Colonic mucosa (tissue), 4 donors: ENCODE results near the gene MAPK10. TPM values are rescaled to one million over a fixed set of nuclear protein-coding genes. Genes with fewer than 3 reads are reported as not detected.

ENCODE experiments used
- DNase-seq: peaks from one replicate; pipeline ENCODE4 v3.0.0-alpha.2; 2020
- H3K27ac ChIP-seq: fragments of 200-600 bp; one replicate; pipeline ENCODE4 v1.8.0; 2021
- H3K27me3 ChIP-seq: fragments of 200-600 bp; one replicate; pipeline ENCODE4 v1.8.0; 2021
- H3K36me3 ChIP-seq: fragments of 200-600 bp; one replicate; pipeline ENCODE4 v1.8.0; 2021
- H3K4me1 ChIP-seq: fragments of 200-600 bp; one replicate; pipeline ENCODE4 v1.8.0; 2021; ENCODE audit warnings: mild to moderate bottlenecking
- H3K4me3 ChIP-seq: fragments of 200-600 bp; one replicate; pipeline ENCODE4 v1.8.0; 2021
- H3K9ac ChIP-seq, 2 donors: one replicate each; pipeline ENCODE4 v1.7.0; 2013; ENCODE audit warnings: control low read depth in 2 of 2, low read depth in 2 of 2, low read length in 2 of 2
- H3K9me3 ChIP-seq: fragments of 200-600 bp; one replicate; pipeline ENCODE4 v1.8.0; 2021
- intact Hi-C: fragments of 100-400 bp; cut with DNase I; formaldehyde crosslinking; loops from one replicate; pipeline ENCODE4 v1.14.1; 2022
- total RNA-seq, 2 donors: library from RNA; stranded (reverse); fragmentation: NEBNext Ultra II Directional in 1 of 2; extraction: Animal tissue kit (Norgen Biotek cat#: 25700) in 1 of 2; gene quantifications; one replicate each; pipeline ENCODE4 v1.2.1, GENCODE V29; 2021
- TF ChIP-seq, protein P1 (sequence below): fragments of 200-600 bp; IDR thresholded peaks from one replicate; pipeline ENCODE4 v1.8.0; 2022; ENCODE audit warnings: antibody characterized with exemption, mild to moderate bottlenecking
- donor health status: healthy.
- donor health status: DM: no; HTN: no; CAD: no.
- donor health status: DM: no; HTN: no; CAD: no.

MAPK10 gene
- total RNA-seq, 2 donors from 2014 or later = 2.6 to 4.4 TPM

DNA sequence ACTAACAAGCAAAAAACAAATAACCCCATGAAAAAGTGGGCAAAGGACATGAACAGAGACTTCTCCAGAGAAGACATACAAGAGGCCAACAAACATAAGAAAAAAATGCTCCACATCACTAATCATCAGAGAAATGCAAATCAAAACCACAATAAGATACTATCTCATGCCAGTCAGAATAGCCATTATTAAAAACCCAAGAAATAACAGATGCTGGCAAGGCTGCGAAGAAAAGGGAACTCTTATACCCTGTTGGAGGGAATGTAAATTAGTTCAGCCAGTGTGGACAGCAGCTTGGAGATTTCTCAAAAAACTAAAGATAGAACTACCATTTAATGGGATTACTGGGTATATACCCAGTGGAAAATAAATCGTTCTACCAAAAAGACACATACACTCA, 79.6 kb downstream of the MAPK10 start:
- intact Hi-C loops = no loop called here
- H3K27ac ChIP-seq = no peak overlapping the region
- H3K4me1 ChIP-seq = no peaks in the 10 kb centered on the region
- no peaks in the 10 kb centered on the region for H3K36me3 ChIP-seq
- no peak overlapping the region for H3K9ac ChIP-seq
- DNase-seq = no peak
- no peaks in the 10 kb centered on the region for H3K9me3 ChIP-seq
- H3K27me3 ChIP-seq = no peaks in the 10 kb centered on the region
- TF ChIP-seq, protein P1, sequence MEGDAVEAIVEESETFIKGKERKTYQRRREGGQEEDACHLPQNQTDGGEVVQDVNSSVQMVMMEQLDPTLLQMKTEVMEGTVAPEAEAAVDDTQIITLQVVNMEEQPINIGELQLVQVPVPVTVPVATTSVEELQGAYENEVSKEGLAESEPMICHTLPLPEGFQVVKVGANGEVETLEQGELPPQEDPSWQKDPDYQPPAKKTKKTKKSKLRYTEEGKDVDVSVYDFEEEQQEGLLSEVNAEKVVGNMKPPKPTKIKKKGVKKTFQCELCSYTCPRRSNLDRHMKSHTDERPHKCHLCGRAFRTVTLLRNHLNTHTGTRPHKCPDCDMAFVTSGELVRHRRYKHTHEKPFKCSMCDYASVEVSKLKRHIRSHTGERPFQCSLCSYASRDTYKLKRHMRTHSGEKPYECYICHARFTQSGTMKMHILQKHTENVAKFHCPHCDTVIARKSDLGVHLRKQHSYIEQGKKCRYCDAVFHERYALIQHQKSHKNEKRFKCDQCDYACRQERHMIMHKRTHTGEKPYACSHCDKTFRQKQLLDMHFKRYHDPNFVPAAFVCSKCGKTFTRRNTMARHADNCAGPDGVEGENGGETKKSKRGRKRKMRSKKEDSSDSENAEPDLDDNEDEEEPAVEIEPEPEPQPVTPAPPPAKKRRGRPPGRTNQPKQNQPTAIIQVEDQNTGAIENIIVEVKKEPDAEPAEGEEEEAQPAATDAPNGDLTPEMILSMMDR = no peak
- H3K4me3 ChIP-seq = no peak overlapping the region

DNA sequence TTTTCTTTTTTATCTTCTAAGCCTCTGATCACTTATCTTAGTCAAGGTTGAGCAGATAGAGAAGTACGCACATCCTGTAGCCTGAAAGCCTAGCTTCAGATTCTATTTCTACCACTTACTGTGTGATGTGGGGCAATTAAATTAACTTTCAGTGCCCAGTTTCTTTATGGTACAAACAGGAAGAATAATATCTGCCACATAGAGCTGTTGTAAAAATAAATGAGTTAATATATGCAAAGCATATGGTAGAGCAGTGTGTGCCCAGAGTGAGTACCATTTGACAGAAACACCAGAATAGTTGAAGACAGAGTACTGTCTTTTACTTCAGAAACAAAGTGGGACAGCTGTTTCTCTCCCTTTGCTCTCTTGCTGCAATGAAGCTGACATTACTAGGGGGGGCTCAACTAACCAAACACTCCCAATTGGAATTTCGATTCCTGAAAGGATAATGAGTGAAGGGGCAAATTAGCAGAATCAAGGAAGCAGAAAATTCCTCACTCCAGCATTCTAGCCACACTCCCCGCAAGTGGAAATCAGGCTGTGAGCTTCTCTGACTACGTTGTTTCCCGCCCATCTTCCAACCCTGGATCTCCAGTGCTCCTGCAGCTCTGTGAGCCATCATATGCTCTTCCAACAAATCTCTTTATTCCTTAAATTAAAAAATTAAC, 80.4 kb downstream of the MAPK10 start:
- H3K27me3 ChIP-seq = no peaks in the 10 kb centered on the region
- no peak overlapping the region for H3K27ac ChIP-seq
- no peaks in the 10 kb centered on the region for H3K36me3 ChIP-seq
- H3K4me3 ChIP-seq = no peak overlapping the region
- DNase-seq = no peak
- intact Hi-C loops = no loop called here
- H3K9ac ChIP-seq = no peak overlapping the region
- TF ChIP-seq, protein P1 = no peak
- H3K9me3 ChIP-seq = no peaks in the 10 kb centered on the region
- no peaks in the 10 kb centered on the region for H3K4me1 ChIP-seq

DNA sequence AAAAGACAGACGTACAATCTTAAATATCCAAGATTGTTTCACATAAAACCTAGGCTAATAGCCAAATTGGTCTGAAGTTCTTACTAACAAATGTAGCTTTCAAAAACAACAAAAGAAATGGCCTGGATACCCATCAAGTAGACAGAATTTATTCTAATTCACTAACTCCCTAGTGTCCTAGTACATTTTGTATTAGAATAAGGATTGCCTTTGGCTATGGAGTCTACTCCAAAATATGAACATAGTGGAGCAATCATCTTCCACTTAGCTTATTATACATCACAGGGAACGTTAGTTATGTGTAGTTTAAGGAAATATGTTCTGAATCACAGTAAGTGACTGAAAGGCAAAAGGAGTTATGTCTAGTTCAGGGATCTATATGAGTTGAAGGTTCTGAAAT, 81.7 kb downstream of the MAPK10 start:
- Histone ChIP-seq H3K9ac (no peak overlapping the region), H3K4me1 (no peaks in the 10 kb centered on the region), H3K9me3 (no peaks in the 10 kb centered on the region), H3K27ac (no peak overlapping the region), H3K4me3 (no peak overlapping the region), H3K36me3 (no peaks in the 10 kb centered on the region), H3K27me3 (no peaks in the 10 kb centered on the region)
- no peak for DNase-seq
- TF ChIP-seq, protein P1 = no peak
- intact Hi-C loops = no loop called here

DNA sequence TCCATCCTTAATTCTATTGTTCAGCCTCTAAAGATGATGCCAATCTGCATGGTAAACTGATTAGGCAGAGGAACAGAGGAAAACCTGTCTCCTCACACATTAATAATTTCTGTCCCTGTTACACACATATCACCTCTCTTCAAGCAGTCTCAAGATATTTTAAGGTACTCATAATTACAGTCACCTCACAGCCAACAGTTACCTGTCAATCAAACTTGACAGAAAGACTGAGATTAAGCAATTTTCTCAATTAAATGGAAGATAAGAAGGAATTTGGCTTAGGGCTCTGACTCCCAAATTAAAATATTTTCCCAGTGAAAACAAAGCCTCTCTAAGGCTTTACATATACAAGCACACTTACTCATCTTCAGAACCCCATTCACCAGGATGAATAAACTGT, 85.2 kb downstream of the MAPK10 start:
- TF ChIP-seq, protein P1 = no peak
- Histone ChIP-seq H3K9ac (no peak overlapping the region), H3K36me3 (no peaks in the 10 kb centered on the region), H3K27ac (no peak overlapping the region), H3K27me3 (no peaks in the 10 kb centered on the region), H3K4me3 (no peak overlapping the region), H3K4me1 (no peaks in the 10 kb centered on the region), H3K9me3 (no peaks in the 10 kb centered on the region)
- no peak for DNase-seq
- intact Hi-C loops = no loop called here

DNA sequence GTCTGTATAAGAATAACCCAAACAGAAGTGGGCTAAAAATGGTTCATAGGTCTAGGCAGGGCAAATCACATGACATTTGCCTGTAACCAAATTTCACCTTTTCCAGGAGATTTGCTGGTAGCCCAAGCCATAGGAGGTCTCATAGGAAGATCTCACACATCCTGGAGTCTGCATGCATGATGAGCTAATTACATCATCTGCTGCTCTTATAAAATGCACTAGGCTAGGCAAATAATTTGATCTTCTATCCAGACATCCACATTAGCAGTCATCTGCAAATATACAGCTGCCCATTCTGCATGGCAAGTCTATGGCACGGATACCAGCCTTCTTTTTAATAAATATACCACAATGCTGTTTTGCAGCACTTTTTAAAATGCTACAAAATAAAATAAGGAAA, 87.2 kb downstream of the MAPK10 start:
- H3K27ac ChIP-seq = no peak overlapping the region
- DNase-seq = no peak
- TF ChIP-seq, protein P1 = no peak
- H3K27me3 ChIP-seq = no peaks in the 10 kb centered on the region
- H3K4me3 ChIP-seq = no peak overlapping the region
- H3K36me3 ChIP-seq = no peaks in the 10 kb centered on the region
- no peaks in the 10 kb centered on the region for H3K4me1 ChIP-seq
- intact Hi-C loops = no loop called here
- H3K9ac ChIP-seq = no peak overlapping the region
- H3K9me3 ChIP-seq = no peaks in the 10 kb centered on the region
